GM12891 (cell line): ENCODE measurements around the gene BRAT1.

ENCODE experiments used
- DNase-seq: peaks from one replicate; pipeline ENCODE4 v3.0.0; 2011; ENCODE audit warnings: low spot score; ENCODE audit not compliant: insufficient read length
- FAIRE-seq: peaks from 2 replicates; lab custom pipeline; 2011; peaks lifted over from hg19 to GRCh38; lab: Jason Lieb, UNC
- PAX5 ChIP-seq: IDR thresholded peaks from 2 replicates; pipeline ENCODE4 v1.6.1; 2011; ENCODE audit warnings: low read length, moderate library complexity, mild to moderate bottlenecking; ENCODE audit not compliant: insufficient read depth, severe bottlenecking
- POLR2A ChIP-seq: IDR thresholded peaks from 2 replicates; pipeline ENCODE4 v1.6.1; 2011; ENCODE audit warnings: low read depth, low read length, control low read depth
- POLR2AphosphoS5 ChIP-seq: IDR thresholded peaks from 2 replicates; pipeline ENCODE4 v1.6.1; 2011; ENCODE audit warnings: low read depth, low read length, control low read depth
- POU2F2 ChIP-seq: IDR thresholded peaks from 2 replicates; pipeline ENCODE4 v1.6.1; 2011; ENCODE audit warnings: low read depth, mild to moderate bottlenecking, control low read depth, low read length, moderate library complexity
- SPI1 ChIP-seq: IDR thresholded peaks from 2 replicates; pipeline ENCODE4 v1.6.1; 2011; ENCODE audit warnings: low read depth, low read length, control low read depth
- TAF1 ChIP-seq: IDR thresholded peaks from 2 replicates; pipeline ENCODE4 v1.6.1; 2011; ENCODE audit warnings: low read depth, low read length, control low read depth

Gene BRAT1

DNA sequence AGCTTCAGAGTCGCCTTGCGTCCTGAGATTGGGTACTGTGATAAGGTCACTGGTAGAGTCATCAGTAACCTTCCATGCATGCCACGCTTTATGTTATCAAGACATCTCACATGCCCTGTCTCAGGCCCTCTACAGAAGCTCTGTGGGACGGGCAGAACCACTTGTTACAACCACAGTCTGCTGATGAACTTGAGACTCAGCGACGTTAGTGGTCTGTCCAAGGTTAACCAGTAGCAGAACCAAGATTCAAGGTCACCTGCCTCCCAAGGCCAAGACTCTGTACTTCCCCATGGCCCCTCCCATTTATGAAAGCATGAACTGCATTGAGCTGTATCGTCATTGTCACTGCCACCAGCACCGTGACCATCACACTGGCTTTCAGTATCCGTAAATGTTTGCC is 18.4 kb upstream of the BRAT1 start:
- DNase-seq (no peak), FAIRE-seq (peak; percentile 31)

DNA sequence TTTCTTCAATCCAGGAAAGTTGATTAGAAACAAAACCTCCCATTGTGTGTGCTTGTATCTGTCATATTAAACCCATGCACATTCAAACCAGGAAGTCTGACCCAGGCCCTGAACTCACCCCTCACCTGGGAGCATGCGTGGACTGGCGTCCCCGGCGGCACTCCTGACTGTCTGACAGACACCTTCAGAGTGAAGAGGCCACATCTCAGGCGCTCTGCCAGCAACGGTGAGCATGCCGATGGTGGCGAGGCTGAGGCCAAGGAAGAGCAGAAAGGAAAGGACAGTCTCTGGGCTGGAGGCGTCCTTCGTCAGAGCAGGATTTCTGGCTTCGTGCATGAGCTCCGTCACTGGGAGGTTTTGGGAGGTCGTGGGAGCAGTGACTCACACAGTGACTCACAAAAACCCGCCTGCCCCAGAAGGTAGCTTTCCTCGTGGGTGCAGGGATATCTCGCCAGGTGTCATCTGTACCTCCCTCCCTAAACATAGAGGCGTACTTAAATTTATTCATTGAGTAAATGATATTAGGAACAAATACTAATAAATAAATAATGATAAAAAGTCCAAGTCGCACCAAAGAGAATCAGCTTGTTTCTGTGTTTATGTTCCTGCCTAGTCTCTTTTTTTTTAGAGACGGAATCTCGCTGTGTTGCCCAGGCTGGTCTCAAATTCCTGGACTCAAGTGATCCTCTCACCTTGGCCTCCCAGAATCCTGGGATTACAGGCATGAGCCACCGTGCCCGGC is 16.9 kb upstream of the BRAT1 start:
- no peak for TF ChIP-seq PAX5
- TF ChIP-seq POLR2AphosphoS5: no peak
- no peak for TF ChIP-seq TAF1
- no peak for TF ChIP-seq SPI1
- no peak for TF ChIP-seq POU2F2
- TF ChIP-seq POLR2A: no peak
- DNase-seq (no peak), FAIRE-seq (no peak)

More for the DNA sequence above, 18.4 kb upstream of the BRAT1 start:
- no peak for TF ChIP-seq POLR2AphosphoS5

DNA sequence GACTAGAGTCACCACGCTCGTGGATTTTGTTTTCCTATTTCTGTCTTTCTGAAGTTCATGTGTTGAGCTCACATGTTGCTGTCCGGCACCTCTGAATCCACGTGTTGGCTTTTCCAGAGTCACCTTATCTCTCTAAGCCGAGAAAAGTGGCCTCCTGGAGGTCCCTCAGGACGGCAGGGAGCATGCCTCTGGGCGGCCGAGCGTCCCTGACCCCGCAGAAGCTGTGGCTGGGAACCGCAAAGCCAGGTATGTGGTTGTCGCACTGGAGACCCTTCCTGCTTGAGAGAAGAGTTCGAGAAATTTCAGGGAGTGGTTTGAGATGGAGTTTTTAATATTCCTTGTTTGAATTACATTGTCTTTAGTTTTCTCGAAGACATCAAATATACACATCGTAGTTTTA is 16.1 kb upstream of the BRAT1 start:
- TF ChIP-seq POLR2A (no peak), POLR2AphosphoS5 (no peak), PAX5 (no peak), TAF1 (no peak), SPI1 (no peak), POU2F2 (no peak)
- no peak for FAIRE-seq
- DNase-seq: no peak

DNA sequence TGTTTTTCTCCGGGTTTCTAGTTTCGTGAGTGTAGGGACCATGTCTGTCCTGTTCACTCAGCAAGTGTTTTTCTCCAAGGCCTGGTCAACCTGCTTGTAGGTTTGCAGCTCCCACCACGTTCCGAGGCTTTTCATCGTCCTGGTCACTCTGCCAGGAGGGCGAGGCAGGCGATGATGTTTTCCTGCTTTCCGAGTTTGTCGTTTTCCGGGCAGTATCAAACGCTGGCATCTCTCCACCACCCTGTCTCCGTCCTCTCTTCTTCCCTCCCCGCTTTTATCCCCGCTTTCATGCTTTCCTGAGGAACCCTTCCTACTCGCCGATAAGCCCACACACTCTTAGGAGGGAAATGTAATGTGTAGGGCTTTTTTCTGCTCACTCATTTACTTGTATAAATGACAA is 14.7 kb upstream of the BRAT1 start:
- no peak for TF ChIP-seq POLR2AphosphoS5
- no peak for TF ChIP-seq POU2F2
- TF ChIP-seq TAF1: no peak
- no peak for TF ChIP-seq SPI1
- no peak for TF ChIP-seq POLR2A
- no peak for TF ChIP-seq PAX5
- DNase-seq (no peak), FAIRE-seq (no peak)

DNA sequence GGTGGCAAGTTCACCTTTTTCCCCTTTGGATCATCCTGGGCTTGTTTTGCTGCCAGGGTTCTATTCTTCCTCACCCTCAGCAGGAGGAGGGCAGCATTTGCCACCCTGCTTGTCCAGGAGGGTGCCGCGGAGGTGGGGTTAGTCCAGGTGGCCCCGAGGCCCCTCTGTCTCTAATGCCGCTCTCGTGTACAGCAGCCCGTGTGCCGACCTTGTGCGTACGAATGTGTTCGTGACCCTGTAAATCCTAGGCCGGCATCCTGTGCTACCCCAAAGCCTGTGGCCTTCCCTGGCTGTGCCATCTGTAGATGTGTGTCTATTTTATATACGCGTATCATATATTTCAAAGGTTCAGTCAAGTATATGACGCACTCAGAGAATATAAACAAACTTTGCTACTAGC is 14.1 kb upstream of the BRAT1 start:
- TF ChIP-seq POLR2A (no peak), POLR2AphosphoS5 (no peak), POU2F2 (no peak), SPI1 (no peak), PAX5 (no peak), TAF1 (no peak)
- FAIRE-seq: no peak
- no peak for DNase-seq

DNA sequence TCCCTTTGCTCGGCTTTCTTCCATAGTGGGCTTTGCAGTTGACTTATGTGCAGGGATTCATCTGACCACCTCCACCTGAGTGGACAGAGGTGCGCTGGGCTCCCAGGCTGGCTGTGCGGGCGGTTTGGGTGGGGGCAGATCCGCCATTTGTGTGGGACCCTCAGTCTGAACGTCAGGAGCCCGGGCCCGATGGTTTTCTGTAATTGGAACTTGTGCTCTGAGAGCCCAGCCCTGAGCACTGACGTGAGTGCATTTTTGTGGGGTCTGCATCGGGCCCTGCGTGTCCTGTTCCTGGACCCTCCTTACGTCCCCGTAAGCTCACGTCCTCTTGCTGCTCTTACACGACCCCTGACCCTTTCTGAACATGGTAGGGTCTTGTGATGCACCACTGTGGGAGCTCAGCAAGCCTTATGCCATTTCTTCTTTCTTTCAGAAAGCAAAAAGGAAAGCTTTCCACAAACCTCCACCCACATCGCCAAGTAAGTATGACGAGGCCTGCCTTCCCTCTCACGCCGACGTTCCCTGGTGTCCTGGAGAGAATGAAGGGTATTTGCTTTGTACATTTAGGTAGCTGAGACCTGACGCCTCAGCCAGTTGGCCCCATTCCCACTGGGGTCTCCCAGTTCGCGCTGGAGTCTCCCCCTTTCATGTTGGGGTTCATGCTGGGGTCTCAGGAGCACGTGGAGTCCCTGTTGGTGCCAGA is 13.3 kb upstream of the BRAT1 start:
- DNase-seq (no peak), FAIRE-seq (no peak)
- no peak for TF ChIP-seq PAX5
- no peak for TF ChIP-seq POU2F2
- no peak for TF ChIP-seq POLR2A
- no peak for TF ChIP-seq TAF1
- no peak for TF ChIP-seq SPI1

DNA sequence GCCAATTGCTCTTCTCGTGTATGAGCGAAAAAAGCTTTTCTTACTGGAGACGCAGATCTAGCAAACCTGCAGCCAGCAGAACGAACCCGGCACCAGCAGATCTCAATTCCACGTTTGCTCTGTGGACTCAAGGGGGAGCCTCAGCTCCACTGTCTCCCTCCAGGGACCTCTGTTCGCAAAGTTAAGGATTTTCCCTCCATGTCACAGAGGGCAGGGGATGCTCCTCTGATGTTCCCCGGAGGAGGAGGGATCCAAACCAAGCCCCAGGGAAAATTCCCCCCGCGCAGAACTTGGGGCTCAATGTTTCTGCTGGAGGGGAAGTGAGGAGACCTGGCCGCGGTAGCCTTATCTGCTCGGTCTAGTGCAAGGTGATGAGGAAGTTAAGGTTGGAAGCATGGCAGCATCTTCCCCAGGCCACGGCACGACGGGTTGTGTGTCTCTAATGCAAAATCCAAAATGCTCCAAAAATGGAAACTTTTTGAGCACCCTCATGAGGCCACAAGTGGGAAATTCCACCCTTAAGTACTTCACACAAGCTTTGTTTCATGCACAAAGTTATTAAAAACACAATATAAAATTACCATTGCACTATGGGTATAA is 12.5 kb upstream of the BRAT1 start:
- TF ChIP-seq PAX5 (no peak), SPI1 (no peak; the same call in 1 of the 2 replicates), POU2F2 (no peak), TAF1 (no peak), POLR2A (no peak), POLR2AphosphoS5 (no peak)
- DNase-seq (no peak), FAIRE-seq (peak; percentile 48)

DNA sequence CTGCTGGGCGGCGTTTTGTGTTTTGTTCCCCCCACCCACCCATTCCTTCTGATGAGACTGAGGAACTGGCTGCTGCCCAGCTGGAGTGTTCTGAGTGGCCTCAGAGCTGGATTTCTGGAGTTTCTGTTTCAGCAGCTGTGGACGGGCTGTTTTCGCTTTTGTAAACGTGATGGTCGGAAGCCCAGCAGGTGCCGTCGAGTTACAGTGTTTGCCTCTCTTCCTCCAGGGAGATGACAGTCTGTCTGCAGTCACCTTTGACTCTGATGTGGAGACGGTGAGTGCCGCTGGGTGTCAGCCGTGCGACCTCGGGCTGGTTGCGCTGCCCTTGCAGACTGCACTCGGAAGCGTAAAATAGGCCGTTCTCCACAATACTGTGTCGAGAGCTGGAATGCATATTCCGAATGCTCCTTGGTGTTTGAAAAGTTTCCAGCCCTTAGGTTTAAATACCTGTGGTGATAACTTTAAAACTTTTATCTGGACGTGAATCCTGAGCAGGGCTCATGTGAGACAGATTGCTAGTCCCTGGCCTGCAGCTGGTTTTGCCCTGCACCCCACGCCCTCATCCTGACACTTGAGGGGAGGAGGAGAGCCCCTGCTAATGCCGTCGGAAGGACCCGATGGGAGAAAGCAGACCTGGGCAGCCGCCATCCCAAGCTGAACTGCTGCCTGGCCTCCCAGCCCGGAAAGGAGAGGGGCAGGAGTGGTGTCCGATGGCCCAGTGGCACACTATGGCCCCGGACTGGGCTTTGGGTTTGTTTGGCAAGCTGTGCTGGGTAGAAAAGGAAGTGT is 11.8 kb upstream of the BRAT1 start:
- FAIRE-seq: peak; percentile 54
- no peak for TF ChIP-seq PAX5
- peak; percentile 47 for TF ChIP-seq SPI1
- no peak for TF ChIP-seq POU2F2
- TF ChIP-seq POLR2A: no peak
- TF ChIP-seq POLR2AphosphoS5: no peak
- TF ChIP-seq TAF1: no peak
- DNase-seq: no peak

DNA sequence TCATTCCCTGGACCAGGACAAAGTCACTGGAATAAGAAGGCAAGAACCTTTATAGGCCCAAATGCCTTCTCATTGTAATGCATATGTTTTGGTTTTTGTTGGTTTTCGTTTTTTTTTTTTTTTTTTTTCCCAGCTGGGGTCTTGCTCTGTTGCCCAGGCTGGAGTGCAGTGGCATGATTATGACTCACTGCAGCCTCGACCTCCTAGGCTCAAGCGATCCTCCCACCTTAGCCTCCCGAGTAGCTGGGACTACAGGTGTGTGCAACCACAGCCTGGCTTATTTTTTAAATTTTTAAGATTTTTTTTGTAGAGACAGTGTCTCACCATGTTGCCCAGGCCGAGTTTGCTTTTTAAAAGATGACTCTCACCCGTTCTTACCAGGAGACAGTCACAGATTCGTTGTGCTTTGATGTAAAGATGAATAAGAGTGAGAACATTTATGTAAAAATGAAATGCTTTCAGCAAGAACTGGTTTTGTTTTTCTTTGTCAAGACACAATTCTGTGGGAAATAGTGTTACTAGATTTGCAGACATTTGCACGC is 11.1 kb upstream of the BRAT1 start:
- FAIRE-seq (no peak), DNase-seq (no peak)
- TF ChIP-seq POU2F2: no peak
- no peak for TF ChIP-seq TAF1
- no peak for TF ChIP-seq POLR2A
- TF ChIP-seq POLR2AphosphoS5: no peak
- no peak for TF ChIP-seq PAX5
- TF ChIP-seq SPI1: no peak
